Measurements from ENCODE around the gene SHC1.
"Not testable (repeated sequence)": the region's sequence is repeated elsewhere in the genome, so short reads cannot be mapped to it uniquely, and the experiment has no call there.

Gene SHC1

DNA sequence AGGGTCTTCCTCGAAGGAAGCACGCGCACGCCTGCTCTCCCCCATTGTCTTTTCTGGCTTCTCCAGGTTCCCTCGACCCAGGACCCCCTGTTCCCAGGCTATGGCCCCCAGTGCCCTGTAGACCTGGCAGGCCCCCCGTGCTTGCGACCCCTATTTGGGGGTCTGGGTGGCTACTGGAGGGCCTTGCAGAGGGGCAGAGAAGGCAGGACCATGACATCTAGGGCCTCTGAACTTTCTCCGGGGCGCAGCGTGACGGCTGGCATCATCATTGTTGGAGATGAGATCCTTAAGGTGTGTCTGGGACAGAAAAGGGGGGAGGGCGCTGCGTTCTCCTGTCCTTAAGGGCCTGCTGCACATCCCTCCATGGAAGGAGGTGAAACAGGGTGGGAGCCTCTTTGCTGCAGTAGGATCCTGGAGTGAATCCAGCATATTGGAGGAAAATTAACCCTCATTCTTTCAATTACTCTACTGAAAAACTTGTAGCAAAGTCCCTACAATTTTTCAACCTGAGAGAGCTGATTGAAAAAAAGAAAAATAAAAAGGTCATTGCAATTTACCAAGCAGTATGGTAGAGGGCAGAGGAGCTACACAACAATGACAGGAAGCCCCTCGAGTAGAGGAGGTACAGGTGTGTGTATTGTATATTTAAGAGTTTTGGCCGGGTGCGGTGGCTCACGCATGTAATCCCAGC lies 13.4 kb upstream of the SHC1 start:
- H3K9ac ChIP-seq (ENCODE audit: insufficient read length) = peak overlapping the region; percentile 93
- H3K4me3 ChIP-seq = peak overlapping the region; percentile 84
- DNase-seq (ENCODE audit: low read depth, low spot score) = no peak
- peaks cover 47% of the 10 kb centered on the region for H3K36me3 ChIP-seq (ENCODE audit: insufficient read depth, low read length)
- H3K27ac ChIP-seq = peak overlapping the region; percentile 58
- no peaks in the 10 kb centered on the region for H3K9me3 ChIP-seq (ENCODE audit: low read depth, low read length)
- TF ChIP-seq FOXP2 (optimal IDR thresholded peaks at IDR 0.05; ENCODE audit: control extremely low read depth, extremely low read length, insufficient read depth) (no peak), POLR2AphosphoS5 (IDR thresholded peaks at IDR 0.05; ENCODE audit: borderline replicate concordance, low read depth, low read length) (no peak), EZH2 (IDR thresholded peaks at IDR 0.05) (no peak)

DNA sequence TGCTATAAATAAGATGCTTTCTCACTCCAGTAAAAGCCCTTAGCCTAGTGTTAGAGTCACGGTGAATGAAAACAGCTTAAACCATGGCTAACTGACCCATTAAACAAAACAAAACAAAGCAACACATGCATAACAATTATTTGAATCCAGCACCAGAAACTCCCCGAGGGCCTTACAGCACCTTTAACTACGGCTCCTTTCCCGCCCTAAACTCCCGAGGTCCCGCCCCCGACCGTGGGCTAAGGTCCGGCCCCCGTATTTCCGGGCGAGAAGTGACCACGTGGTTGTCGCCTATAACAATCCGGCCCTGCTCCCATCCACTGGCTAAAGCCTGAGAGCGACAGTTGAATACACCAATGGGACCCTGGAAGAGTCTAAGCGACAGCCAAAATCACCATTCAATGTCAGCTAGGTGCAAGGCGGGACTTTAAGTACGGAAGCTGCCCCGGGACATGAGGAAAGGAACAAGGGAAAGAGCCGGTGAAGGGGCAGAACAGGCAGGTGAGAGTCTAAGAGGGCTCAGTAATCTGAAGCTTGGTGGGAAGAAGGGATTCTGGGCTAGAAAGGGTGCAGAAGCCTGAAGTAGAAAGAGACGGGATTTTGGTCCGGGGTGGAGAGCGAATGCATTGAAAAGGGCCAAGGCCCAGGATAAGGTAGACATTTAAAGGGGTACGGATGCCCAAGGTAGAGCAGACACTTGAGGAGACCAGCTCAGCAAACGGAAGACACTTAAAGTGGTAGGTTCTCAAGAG lies 12.5 kb upstream of the SHC1 start, which contains the start of gene FLAD1:
TSS of gene FLAD1 (plus strand) at position 448 of the 752 bp plus-strand sequence. CDS start 351 bp downstream, outside the sequence.
- no peaks in the 10 kb centered on the region for H3K9me3 ChIP-seq (ENCODE audit: low read depth, low read length)
- peak within 1 kb of the TSS; percentile 90 for H3K27ac ChIP-seq
- no peak for TF ChIP-seq FOXP2 (optimal IDR thresholded peaks at IDR 0.05; ENCODE audit: control extremely low read depth, extremely low read length, insufficient read depth)
- peak; percentile 68; the same call in 1 of the 2 replicates for TF ChIP-seq POLR2AphosphoS5 (IDR thresholded peaks at IDR 0.05; ENCODE audit: borderline replicate concordance, low read depth, low read length)
- peaks cover 45% of the 10 kb centered on the region for H3K36me3 ChIP-seq (ENCODE audit: insufficient read depth, low read length)
- peak; percentile 100 for DNase-seq (ENCODE audit: low read depth, low spot score)
- H3K9ac ChIP-seq (ENCODE audit: insufficient read length) = peak within 1 kb of the TSS; percentile 93
- peak within 1 kb of the TSS; percentile 84 for H3K4me3 ChIP-seq

DNA sequence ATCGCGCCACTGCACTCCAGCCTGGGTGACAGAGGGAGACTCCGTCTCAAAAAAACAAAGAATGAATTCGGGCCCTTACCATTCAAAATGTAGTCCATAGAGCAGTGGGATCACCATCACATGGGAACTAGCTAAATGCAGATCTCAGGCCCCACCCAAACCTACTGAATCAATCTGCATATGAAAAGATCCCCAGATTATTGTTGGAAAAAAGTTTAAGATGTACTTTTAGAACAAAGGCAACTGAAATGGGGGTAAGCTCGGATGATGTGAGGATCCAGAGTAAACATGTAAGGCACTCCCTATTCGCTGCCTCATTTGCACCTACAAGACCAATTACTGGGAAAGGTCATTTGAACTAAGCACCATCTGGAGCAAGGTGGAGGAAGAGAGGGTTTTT lies 11.8 kb upstream of the SHC1 start:
- Histone ChIP-seq H3K9me3 (ENCODE audit: low read depth, low read length) (no peaks in the 10 kb centered on the region), H3K9ac (ENCODE audit: insufficient read length) (peak overlapping the region; percentile 92), H3K27ac (peak overlapping the region; percentile 90), H3K4me3 (peak overlapping the region; percentile 84), H3K36me3 (ENCODE audit: insufficient read depth, low read length) (peaks cover 45% of the 10 kb centered on the region)
- DNase-seq (ENCODE audit: low read depth, low spot score) = no peak
- no peak for TF ChIP-seq POLR2AphosphoS5 (IDR thresholded peaks at IDR 0.05; ENCODE audit: borderline replicate concordance, low read depth, low read length)
- no peak for TF ChIP-seq FOXP2 (optimal IDR thresholded peaks at IDR 0.05; ENCODE audit: control extremely low read depth, extremely low read length, insufficient read depth)
- no peak for TF ChIP-seq EZH2 (IDR thresholded peaks at IDR 0.05)

DNA sequence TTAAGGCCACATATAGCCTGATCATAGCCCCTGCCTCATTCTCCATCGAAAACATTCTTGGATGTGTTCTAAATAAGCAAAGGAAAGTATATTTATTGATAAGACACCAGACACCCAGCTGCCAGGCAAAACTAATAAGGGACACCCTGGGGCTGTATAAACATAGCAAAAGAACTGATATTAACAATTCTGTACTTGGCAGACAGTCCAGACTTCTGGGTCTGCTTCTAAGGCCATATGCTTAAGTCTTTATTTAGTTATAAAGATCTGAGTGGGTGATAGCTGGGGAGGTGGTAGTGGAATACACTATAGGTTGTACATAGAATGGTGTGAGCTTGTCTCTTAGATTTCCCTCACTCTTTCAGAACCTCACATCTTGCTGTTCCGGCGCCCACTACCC lies 7.8 kb upstream of the SHC1 start:
- H3K36me3 ChIP-seq (ENCODE audit: insufficient read depth, low read length) = peaks cover 45% of the 10 kb centered on the region
- 0 out of 2 replicates have a peak overlapping the region, but pooled peaks have one; percentile 1 for H3K27ac ChIP-seq
- DNase-seq (ENCODE audit: low read depth, low spot score) = no peak
- H3K9me3 ChIP-seq (ENCODE audit: low read depth, low read length) = no peaks in the 10 kb centered on the region
- TF ChIP-seq POLR2AphosphoS5 (IDR thresholded peaks at IDR 0.05; ENCODE audit: borderline replicate concordance, low read depth, low read length) = no peak
- TF ChIP-seq FOXP2 (optimal IDR thresholded peaks at IDR 0.05; ENCODE audit: control extremely low read depth, extremely low read length, insufficient read depth) = no peak
- TF ChIP-seq EZH2 (IDR thresholded peaks at IDR 0.05) = no peak
- H3K9ac ChIP-seq (ENCODE audit: insufficient read length) = no peak overlapping the region
- H3K4me3 ChIP-seq = no peak overlapping the region

DNA sequence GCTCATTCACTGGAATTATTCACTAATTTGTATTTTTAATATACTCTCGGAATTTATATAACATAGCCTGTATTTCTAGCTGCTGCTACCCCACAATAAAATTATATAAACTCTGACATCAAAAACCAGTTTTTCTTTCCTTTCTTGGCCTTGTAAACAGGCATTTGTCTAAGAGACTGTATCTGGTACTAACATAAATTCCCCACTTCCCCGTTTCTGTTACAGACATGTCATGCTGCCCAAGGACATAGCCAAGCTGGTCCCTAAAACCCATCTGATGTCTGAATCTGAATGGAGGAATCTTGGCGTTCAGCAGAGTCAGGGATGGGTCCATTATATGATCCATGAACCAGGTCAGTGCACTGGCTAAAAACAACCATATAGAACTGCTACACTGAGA lies 7.2 kb upstream of the SHC1 start:
- H3K36me3 ChIP-seq (ENCODE audit: insufficient read depth, low read length) = peaks cover 45% of the 10 kb centered on the region
- not testable (repeated sequence) for H3K4me3 ChIP-seq; H3K9me3 ChIP-seq (ENCODE audit: low read depth, low read length); DNase-seq (ENCODE audit: low read depth, low spot score)
- peak overlapping the region; percentile 45 for H3K27ac ChIP-seq
- peak overlapping the region; percentile 31 for H3K9ac ChIP-seq (ENCODE audit: insufficient read length)

DNA sequence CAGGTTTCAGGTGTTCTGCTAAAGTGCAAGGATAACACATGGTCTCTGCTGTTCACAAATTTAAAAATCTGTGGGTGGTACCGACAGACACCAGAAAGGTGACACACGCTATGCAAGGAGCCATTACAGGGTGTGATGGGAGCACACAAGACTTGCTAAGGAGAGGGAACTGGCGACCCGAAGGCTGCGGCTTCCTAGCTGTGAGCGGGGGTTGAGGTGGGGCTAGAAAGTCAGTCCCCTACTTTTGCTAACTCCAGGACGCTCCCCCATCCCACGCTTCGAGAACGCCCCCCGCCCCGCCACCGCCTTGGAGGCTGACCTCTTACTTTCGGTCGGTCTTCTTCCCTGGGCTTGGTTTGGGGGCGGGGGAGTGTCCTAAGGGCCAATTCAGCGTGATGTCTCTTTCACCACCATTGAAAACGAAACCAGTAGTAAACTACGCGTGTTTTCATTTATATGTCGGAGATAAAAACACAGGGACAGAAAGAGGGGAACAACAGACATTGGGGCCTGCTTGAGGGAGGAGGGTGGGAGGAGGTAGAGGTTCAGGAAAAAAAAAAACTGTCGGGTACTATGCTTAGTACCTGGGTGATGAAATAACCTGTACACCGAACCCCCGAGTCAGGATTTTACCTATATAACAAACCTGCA lies 5.0 kb upstream of the SHC1 start:
- Histone ChIP-seq H3K27ac (peak overlapping the region; percentile 95), H3K36me3 (ENCODE audit: insufficient read depth, low read length) (peaks cover 35% of the 10 kb centered on the region), H3K4me3 (peak overlapping the region; percentile 97), H3K9me3 (ENCODE audit: low read depth, low read length) (no peaks in the 10 kb centered on the region), H3K9ac (ENCODE audit: insufficient read length) (peak overlapping the region; percentile 91)
- no peak for DNase-seq (ENCODE audit: low read depth, low spot score)
- no peak for TF ChIP-seq EZH2 (IDR thresholded peaks at IDR 0.05)

DNA sequence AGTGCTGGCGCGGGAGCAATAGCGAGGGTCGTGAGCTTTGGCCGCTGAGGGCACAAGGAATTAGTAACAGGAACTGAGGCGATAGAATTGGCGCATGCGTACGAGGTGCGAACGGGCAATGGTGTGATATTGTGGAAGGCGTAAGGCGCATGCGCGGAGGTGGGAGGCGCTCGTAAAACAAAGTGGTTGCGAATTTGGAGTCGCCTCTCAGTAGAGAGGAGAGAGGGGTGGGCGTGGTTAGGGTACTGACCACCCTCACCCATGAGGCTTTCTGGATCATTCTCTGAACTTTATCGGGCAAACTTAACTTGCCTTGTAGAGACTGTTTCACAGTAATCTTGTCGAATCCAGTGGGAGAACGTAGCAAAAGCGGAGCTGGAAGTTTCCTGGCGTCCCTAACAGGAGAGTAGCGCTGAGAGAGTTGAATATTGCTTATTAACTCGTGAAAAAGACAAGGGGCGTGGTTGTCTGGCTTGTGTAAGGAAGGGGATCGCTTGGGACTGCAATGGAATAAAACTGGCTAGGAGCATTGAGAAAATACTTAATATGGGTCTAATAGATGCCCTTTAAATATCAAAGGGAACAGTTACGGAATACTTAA lies 4.4 kb upstream of the SHC1 start:
- no peaks in the 10 kb centered on the region for H3K9me3 ChIP-seq (ENCODE audit: low read depth, low read length)
- DNase-seq (ENCODE audit: low read depth, low spot score) = peak; percentile 92
- peak overlapping the region; percentile 97 for H3K4me3 ChIP-seq
- peak overlapping the region; percentile 95 for H3K27ac ChIP-seq
- peaks cover 30% of the 10 kb centered on the region for H3K36me3 ChIP-seq (ENCODE audit: insufficient read depth, low read length)
- TF ChIP-seq EZH2 (IDR thresholded peaks at IDR 0.05) (no peak), POLR2AphosphoS5 (IDR thresholded peaks at IDR 0.05; ENCODE audit: borderline replicate concordance, low read depth, low read length) (peak; percentile 80), FOXP2 (optimal IDR thresholded peaks at IDR 0.05; ENCODE audit: control extremely low read depth, extremely low read length, insufficient read depth) (no peak)
- H3K9ac ChIP-seq (ENCODE audit: insufficient read length) = peak overlapping the region; percentile 91

DNA sequence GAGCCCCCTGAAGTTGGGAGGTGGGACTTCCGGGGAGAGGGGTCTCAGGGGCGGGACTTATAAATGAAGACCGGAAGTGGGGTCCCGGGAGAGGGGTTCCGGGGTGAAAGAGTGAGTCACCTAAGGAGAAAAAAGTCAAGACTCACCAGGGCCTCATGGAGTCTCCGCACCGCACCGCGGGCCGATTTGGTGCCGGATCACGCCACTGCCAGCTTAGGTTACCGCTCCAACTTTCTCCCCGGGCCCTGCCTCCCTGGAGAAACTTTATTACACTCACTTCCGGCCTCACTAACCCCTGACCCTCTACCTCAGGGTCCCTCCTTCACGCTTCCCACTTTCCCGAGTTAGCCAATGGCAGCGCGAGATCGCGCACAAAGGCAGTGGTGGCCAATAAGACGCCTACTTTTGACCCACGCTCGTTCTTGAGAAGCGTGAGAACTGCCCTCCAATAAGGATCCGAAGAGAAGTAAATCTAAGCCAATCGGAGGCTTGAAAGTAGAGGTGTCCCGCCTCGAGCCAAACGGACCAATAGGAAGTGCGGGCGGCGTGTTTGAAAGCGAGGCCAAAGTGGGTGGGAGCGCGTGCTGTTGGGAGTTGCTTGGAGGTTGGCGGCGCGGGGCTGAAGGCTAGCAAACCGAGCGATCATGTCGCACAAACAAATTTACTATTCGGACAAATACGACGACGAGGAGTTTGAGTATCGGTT lies 3.7 kb upstream of the SHC1 start, which contains the start of gene CKS1B:
TSS of gene CKS1B (plus strand) at position 580 of the 706 bp plus-strand sequence. CDS start at position 645, 65 bp downstream.
- no peaks in the 10 kb centered on the region for H3K9me3 ChIP-seq (ENCODE audit: low read depth, low read length)
- H3K27ac ChIP-seq = peak within 1 kb of the TSS; percentile 99
- H3K4me3 ChIP-seq = peak within 1 kb of the TSS; percentile 97
- H3K9ac ChIP-seq (ENCODE audit: insufficient read length) = peak within 1 kb of the TSS; percentile 95
- TF ChIP-seq EZH2 (IDR thresholded peaks at IDR 0.05) (no peak), FOXP2 (optimal IDR thresholded peaks at IDR 0.05; ENCODE audit: control extremely low read depth, extremely low read length, insufficient read depth) (no peak), POLR2AphosphoS5 (IDR thresholded peaks at IDR 0.05; ENCODE audit: borderline replicate concordance, low read depth, low read length) (peak; percentile 86; the same call in 1 of the 2 replicates)
- peak; percentile 99 for DNase-seq (ENCODE audit: low read depth, low spot score)
- H3K36me3 ChIP-seq (ENCODE audit: insufficient read depth, low read length) = peaks cover 25% of the 10 kb centered on the region

All from SK-N-MC (cell line).